HG03342 (cell line): ENCODE measurements around the gene VIL1.

Experiments used
- ATAC-seq: cut with Tn5 transposase; IDR thresholded peaks from one replicate; pipeline ENCODE4 v1.9.1; 2021; ENCODE audit warnings: mild to moderate bottlenecking, moderate library complexity; ENCODE audit not compliant: unreplicated experiment

The VIL1 gene

GRCh38 chr2:218405086-218405745 is 13.7 kb upstream of the VIL1 start:
- no peak for ATAC-seq

DNA sequence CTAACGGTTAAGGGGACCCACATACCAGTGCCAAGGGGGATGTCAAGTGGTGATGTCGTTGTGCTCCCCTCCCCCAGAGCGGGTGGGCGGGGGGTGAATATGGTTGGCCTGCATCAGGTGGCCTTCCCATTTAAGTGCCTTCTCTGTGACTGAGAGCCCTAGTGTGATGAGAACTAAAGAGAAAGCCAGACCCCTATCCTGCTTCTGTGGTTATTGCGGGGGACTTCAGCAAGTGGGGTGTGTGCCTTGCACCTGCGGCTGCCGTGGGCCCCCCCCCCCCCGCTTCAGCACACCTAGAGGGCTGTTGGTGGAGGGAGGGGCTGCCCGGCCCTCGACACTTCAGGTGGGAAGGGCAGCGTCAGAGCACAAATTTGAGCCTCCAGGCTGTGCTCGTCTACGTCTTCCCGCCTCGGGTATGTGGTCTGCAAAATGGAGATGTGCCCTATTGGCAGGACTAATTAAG is 13.1 kb upstream of the VIL1 start:
- peak; percentile 5 for ATAC-seq

DNA sequence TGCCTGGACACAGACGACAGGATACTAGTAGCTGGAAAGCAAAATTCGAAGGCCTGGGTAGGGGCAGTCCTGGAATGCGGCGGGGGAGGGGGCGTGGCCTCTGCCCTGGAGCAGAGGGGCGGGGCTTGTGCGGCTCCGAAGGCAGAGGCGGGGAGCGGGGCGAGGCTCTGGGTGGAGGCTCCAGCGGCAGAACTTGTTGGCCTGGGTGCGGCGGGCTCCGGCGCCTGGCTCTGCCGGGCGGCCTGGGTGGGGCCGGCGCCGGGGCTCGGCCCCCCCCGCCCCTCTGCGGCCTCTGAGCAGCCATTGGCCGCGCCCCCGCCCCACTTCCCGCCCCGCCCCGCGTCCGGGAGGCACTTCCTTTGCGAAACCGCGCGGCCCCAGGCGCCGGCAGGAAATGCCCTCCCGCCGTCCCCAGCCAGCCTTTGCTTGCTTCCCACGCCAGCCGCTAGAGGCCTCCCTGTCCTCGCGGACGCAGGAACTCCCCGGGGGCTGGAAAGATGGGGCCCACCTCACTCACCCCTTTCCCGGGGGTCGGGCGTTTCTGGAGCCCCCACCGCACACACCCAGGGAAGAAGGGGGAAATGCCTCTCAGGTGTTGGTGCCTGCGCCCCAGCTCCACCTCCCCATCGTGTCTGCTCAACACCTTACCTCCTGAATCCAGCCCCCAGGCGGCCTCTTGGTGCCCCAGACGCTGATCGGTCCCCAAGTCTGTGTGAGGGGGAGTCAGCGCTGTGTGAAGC is 12.5 kb upstream of the VIL1 start:
- peak; percentile 83 for ATAC-seq

DNA sequence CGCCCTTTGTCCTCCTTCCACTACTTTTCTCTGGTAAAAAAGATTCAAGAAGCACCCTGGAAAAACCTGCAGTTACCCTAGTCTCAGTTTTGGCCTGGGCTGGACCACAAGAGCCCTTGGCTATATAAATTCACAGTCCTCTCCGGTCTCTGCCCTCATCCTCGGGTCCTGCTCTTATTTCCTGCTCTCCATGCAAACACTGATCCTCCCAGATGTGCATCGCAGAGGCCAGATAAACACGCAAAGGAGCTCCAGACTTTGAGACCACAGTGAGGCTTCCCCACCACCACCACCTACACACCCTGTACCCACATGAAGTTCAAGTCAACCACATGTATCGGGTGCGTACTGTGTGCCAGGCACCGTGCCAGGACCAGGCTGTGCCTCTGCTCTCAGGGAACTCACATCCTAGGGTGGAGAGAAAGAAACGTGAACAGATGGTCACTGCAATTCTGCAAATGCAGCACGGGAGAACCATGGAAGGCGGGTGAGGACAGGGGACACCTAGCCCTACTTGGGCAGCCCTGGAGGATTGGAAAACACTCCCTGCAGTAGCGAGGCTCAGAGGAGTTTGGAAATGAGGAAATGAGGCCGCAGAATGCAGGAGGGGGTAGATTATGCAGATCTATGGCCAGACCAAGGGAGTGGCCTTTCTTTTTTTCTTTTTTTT is 11.8 kb upstream of the VIL1 start:
- peak; percentile 3 for ATAC-seq

- ATAC-seq = no peak
Measured at GRCh38 chr2:218407717-218408116, 11.2 kb upstream of the VIL1 start.

- ATAC-seq = no peak
Measured at GRCh38 chr2:218418321-218418716, 604 bp upstream of the VIL1 start.

- ATAC-seq = no peak
Measured at GRCh38 chr2:218419630-218420216, 800 bp downstream of the VIL1 start.

DNA sequence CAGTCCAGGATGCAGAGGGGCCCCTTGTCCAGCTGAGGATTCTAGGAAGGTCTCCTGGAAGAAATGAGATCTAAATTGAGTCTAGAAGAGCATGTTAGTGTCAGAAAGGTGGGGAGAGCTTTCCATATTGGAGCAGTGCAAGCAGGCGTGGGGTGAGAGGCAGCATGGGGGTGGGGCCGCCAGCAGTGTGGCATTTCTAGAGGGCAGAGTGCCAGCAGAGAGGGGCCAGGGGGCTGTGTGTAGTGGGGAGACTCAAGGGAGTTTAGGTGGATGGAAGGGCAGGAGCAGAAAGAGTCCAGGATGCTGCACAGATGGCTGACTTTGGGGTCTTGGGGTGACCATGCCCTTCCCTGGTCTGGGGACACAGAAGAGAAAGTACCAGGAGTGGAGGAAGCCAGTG is 2.1 kb downstream of the VIL1 start:
- no peak for ATAC-seq

GRCh38 chr2:218422403-218423086 is 3.6 kb downstream of the VIL1 start:
- no peak for ATAC-seq

GRCh38 chr2:218423584-218423983 is 4.7 kb downstream of the VIL1 start:
- ATAC-seq = no peak

DNA sequence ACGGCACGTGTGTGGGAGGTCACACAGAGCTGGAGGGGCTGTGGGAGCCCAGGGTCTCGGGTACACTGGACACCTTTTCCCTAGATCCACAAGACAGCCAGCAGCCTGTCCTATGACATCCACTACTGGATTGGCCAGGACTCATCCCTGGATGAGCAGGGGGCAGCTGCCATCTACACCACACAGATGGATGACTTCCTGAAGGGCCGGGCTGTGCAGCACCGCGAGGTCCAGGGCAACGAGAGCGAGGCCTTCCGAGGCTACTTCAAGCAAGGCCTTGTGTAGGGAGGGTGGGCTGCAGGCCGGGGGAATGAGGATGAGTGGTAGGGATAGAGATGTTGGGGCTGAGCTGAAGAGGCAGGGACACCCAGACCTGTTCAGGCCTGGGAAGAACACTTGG is 6.6 kb downstream of the VIL1 start:
- ATAC-seq = no peak

GRCh38 chr2:218427741-218428140 is 8.8 kb downstream of the VIL1 start:
- no peak for ATAC-seq

GRCh38 chr2:218428846-218429558 is 10.1 kb downstream of the VIL1 start:
- no peak for ATAC-seq

DNA sequence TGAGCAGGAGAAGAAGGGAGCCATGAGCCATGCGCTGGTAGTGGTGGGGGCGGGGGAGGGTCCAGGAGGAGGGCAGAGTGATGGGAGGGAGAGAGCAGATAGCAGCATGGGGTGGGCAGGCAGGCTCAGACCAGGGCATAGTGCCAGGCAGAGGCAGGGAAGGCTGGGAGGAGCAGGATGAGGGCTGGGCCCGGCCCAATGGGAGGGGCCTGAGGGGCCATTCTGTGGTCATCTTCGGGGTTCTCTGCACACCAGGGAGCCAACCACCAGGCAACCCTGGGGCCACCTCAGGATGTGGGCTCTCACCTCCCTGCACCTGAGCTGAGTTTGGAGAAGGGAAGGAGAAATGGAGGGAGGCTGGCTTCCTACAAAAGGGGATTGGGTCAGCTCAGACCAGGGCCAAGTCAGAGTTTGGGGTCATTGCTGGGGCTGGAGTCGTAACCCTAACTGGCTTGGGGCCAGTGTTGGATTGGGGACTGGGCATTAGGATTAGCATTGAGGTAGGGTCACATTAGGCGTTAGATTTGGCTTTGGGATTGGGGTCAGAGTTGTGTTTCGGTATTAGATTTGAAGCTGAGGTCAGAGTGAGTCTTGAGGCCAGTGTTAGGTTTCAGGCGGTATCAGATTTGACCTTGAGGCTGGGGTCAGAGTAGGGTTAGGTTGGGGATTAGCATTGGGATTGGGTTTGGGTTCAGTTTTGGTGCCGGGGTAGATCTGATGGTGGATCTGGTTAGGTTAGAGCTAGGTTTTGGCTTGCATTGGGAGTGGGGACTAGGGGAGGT is 11.2 kb downstream of the VIL1 start:
- no peak for ATAC-seq

GRCh38 chr2:218430721-218431120 is 11.8 kb downstream of the VIL1 start:
- no peak for ATAC-seq

DNA sequence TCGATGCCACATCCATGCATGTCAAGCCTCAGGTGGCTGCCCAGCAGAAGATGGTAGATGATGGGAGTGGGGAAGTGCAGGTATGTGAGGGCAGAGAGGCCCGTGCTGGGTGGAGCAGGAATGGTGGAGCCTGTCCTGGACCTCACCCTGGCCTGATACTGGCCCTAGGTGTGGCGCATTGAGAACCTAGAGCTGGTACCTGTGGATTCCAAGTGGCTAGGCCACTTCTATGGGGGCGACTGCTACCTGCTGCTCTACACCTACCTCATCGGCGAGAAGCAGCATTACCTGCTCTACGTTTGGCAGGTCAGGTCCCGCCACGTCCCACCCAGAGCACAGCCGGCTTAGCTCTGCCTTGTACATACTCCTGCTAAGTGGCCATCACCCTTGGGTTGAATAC is 13.0 kb downstream of the VIL1 start:
- no peak for ATAC-seq

- no peak for ATAC-seq
Measured at GRCh38 chr2:218432676-218433365, 13.9 kb downstream of the VIL1 start.

DNA sequence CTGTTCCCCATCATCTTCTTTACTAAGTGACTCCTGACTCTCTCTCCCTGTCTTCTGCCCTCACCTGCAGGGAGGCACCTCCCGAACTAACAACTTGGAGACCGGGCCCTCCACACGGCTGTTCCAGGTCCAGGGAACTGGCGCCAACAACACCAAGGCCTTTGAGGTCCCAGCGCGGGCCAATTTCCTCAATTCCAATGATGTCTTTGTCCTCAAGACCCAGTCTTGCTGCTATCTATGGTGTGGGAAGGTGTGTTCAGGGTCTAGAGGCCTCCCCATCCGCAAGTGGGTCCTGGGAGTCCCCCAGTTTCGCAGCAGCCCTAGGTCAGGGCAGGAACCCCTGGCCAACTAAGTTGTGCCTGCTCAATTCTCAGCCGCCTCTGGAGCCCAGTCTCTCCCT is 15.5 kb downstream of the VIL1 start:
- ATAC-seq = no peak
